Urinary bladder (tissue), 4 donors: ENCODE results near the gene NHSL2. TPM values are rescaled to one million over a fixed set of nuclear protein-coding genes. Genes with fewer than 3 reads are reported as not detected.

Source experiments
- DNase-seq: peaks from one replicate; pipeline ENCODE4 v3.0.0-alpha.2; 2015; ENCODE audit errors: extremely low spot score
- H3K27ac ChIP-seq: one replicate; pipeline ENCODE4 v1.5.1; 2013; ENCODE audit warnings: low read depth, mild to moderate bottlenecking, moderate library complexity
- H3K36me3 ChIP-seq: one replicate; pipeline ENCODE4 v1.6.1; 2013; ENCODE audit warnings: mild to moderate bottlenecking, moderate library complexity; ENCODE audit not compliant: insufficient read depth
- H3K4me1 ChIP-seq: one replicate; pipeline ENCODE4 v1.6.1; 2013; ENCODE audit warnings: mild to moderate bottlenecking, moderate library complexity; ENCODE audit not compliant: insufficient read depth
- H3K4me3 ChIP-seq: one replicate; pipeline ENCODE4 v1.5.1; 2013; ENCODE audit warnings: low read depth, low read length
- WGBS: extraction: QIAGEN DNeasy Blood & Tissue Kit; methylation state at CpG from one replicate; pipeline ENCODE4 v1.1.7; 2013; 5-methylcytosine and 5-hydroxymethylcytosine counted together
- polyA plus RNA-seq: library from polyadenylated mRNA; stranded (reverse); fragments of 200-250 nt; gene quantifications from one replicate; pipeline ENCODE4 v1.2.3, GENCODE V29; 2013
- total RNA-seq: library from RNA; depleted of rRNA; stranded (reverse); fragments of >200 nt; gene quantifications from one replicate; pipeline ENCODE4 v1.2.3, GENCODE V29; 2014
- donor health status: healthy with polysubstance abuse.
- donor health status: healthy.

NHSL2 gene
- total and polyA plus RNA-seq, 2 donors, result 9.7 to 14.4 TPM

DNA sequence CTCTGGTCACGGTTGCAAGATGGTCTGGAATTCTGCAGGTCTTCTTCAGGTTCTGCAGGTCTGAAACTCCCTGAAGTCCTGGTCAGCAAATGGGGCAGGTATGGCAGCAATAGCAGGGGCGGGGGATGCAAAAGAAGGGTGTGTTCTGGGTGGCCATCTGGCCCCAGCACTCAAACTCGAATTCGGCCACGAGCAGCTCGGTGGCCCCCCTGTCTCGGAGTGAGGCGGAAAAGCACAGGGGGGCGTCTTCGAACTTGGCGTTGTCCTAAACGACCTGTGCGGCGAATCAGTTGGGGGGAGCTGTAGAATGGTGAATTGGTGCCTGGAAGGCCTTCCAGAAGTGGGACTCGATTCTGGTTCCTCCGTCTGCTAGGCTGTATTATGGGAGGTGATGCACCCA, 219.0 kb downstream of the NHSL2 start:
- Histone ChIP-seq H3K4me3 (no peak overlapping the region), H3K4me1 (peaks cover 3% of the 10 kb centered on the region), H3K27ac (no peak overlapping the region), H3K36me3 (no peaks in the 10 kb centered on the region)
- no peak for DNase-seq
- 96% methylated on average over 16 of the region's 16 CpGs for WGBS

DNA sequence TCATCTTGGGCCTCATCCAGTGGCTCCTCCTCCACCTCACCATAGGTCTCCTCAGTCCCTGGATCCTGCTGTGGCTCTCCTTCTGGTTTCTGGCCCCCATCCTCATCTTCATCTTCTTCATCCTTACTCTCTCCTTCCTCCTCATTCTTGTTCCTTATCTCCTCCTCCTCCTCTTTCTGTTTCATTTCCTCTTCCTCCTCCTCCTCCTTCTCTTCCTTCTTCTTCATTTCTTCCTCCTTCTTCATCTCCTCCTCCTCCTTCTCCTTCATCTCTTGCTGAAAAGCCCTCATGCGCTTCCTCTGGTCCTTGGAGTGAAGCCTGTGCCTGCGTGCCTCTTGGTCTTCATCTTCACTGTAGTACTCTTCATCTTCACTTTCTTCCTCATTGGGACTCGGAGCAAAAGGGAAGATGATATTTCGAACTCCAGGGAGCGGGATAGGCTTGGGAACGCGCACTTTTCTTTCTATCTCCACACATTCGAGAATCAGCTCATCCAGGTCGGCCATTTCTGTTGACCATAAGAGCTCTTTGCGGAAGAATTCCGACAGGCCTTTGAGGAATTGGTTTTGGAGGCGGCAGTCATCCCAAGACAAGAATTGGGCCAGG, 219.6 kb downstream of the NHSL2 start:
- H3K27ac ChIP-seq, result no peak overlapping the region
- H3K4me1 ChIP-seq, result peaks cover 3% of the 10 kb centered on the region
- DNase-seq, result no peak
- H3K4me3 ChIP-seq, result no peak overlapping the region
- WGBS, result 94% methylated on average over 12 of the region's 12 CpGs
- no peaks in the 10 kb centered on the region for H3K36me3 ChIP-seq

DNA sequence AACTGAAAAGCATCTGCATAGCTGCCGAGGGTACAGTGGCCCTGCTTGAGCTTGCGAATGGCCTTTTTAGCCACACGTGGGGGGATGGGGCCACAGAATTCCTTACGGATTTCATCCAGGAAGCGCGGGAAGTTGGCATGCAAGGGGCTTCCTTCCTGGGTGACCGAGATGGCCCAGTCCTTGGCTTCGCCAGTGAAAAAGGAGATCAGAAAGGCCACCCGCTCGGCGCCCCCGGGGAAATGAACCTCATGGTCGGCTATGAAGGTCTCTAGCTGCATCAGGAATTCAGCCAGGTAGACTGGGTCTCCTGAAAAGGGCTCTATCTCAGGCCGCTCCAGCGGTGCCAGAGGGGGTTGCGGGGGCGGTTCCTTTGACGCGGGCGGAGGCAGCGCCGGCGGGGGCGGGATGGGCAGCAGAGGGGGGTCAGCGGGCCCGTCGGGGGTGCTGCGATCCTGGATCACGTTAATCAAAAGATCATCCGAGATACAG, 220.2 kb downstream of the NHSL2 start:
- no peaks in the 10 kb centered on the region for H3K36me3 ChIP-seq
- H3K4me3 ChIP-seq, result peak overlapping the region; percentile 44
- WGBS, result 24% methylated on average over 29 of the region's 30 CpGs
- no peak overlapping the region for H3K27ac ChIP-seq
- no peaks in the 10 kb centered on the region for H3K4me1 ChIP-seq
- no peak for DNase-seq

GRCh38 chrX:72131317-72132294, 221.0 kb downstream of the NHSL2 start, which contains the start of gene RTL5:
Gene RTL5 (minus strand): TSS chrX:72131915.
- Histone ChIP-seq H3K36me3 (no peaks in the 10 kb centered on the region), H3K27ac (peak within 1 kb of the TSS; percentile 69), H3K4me3 (peak within 1 kb of the TSS; percentile 44), H3K4me1 (no peaks in the 10 kb centered on the region)
- DNase-seq, result peak; percentile 79
- WGBS, result 1% methylated on average over 84 of the region's 106 CpGs

GRCh38 chrX:72132456-72132855, 221.8 kb downstream of the NHSL2 start:
- 79% methylated on average over 3 of the region's 3 CpGs for WGBS
- DNase-seq, result no peak
- H3K4me3 ChIP-seq, result no peak overlapping the region
- no peaks in the 10 kb centered on the region for H3K36me3 ChIP-seq
- no peaks in the 10 kb centered on the region for H3K4me1 ChIP-seq
- no peak overlapping the region for H3K27ac ChIP-seq

- DNase-seq, result no peak
- H3K27ac ChIP-seq, result no peak overlapping the region
- 90% methylated on average over 11 of the region's 11 CpGs for WGBS
- H3K4me3 ChIP-seq, result no peak overlapping the region
- no peaks in the 10 kb centered on the region for H3K36me3 ChIP-seq
- no peaks in the 10 kb centered on the region for H3K4me1 ChIP-seq
Observed at GRCh38 chrX:72133851-72134546, 223.4 kb downstream of the NHSL2 start.

GRCh38 chrX:72137846-72138495, 227.3 kb downstream of the NHSL2 start:
- Histone ChIP-seq H3K36me3 (no peaks in the 10 kb centered on the region), H3K4me3 (no peak overlapping the region), H3K27ac (no peak overlapping the region), H3K4me1 (no peaks in the 10 kb centered on the region)
- WGBS, result 82% methylated on average over 9 of the region's 9 CpGs
- no peak for DNase-seq

DNA sequence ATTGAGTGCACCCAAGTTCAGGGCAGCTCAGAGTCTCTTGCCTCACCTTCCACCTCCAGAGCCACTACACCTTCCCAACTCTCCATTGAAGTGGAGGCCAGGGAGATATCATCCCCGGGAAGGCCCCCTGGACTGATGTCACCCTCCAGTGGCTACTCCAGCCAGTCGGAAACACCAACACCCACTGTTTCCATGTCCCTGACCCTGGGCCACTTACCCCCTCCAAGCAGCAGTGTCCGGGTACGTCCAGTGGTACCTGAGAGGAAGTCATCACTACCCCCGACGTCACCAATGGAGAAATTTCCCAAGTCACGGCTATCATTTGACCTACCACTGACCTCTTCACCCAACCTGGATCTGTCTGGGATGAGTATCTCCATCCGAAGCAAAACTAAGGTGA, 228.9 kb downstream of the NHSL2 start:
- H3K27ac ChIP-seq, result no peak overlapping the region
- no peak for DNase-seq
- H3K4me1 ChIP-seq, result no peaks in the 10 kb centered on the region
- H3K4me3 ChIP-seq, result no peak overlapping the region
- WGBS, result 95% methylated on average over 8 of the region's 8 CpGs
- no peaks in the 10 kb centered on the region for H3K36me3 ChIP-seq

DNA sequence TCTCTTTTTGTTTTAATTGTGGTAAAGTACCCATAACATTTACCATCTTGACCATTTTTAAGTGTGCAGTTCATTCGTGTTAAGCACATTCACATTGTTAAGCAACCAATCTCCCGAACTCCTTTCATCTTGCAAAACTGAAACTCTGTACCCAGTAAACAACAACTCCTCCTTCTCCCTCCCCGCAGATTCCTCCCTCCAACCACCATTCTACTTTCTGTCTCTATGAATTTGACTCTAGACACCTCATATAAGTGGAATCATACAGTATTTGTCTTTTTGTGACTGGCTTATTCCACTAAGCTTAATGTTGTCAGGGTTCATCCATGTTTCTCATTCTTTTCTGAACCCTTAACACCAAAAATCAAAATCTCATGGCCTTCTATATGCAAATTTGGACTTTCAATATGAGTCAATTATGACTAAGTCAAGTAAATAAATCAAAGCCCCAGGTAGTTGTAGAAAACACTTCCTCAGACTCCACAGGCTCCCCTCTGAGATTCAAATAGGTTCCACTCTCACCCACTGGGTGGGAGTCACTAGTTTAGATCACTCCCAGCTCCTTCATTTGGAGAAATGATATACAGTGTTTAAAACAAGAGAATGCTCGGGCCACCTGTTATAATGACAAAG, 230.8 kb downstream of the NHSL2 start:
- no peak overlapping the region for H3K27ac ChIP-seq
- H3K4me3 ChIP-seq, result no peak overlapping the region
- H3K36me3 ChIP-seq, result no peaks in the 10 kb centered on the region
- WGBS, result 74% methylated on average over 4 of the region's 4 CpGs
- H3K4me1 ChIP-seq, result no peaks in the 10 kb centered on the region
- no peak for DNase-seq

GRCh38 chrX:72142094-72142793, 231.6 kb downstream of the NHSL2 start:
- Histone ChIP-seq H3K4me1 (no peaks in the 10 kb centered on the region), H3K4me3 (no peak overlapping the region), H3K27ac (no peak overlapping the region), H3K36me3 (no peaks in the 10 kb centered on the region)
- no peak for DNase-seq
- WGBS, result 59% methylated on average over 8 of the region's 8 CpGs

- Histone ChIP-seq H3K4me3 (no peak overlapping the region), H3K27ac (no peak overlapping the region), H3K4me1 (no peaks in the 10 kb centered on the region), H3K36me3 (no peaks in the 10 kb centered on the region)
- DNase-seq, result no peak
- WGBS, result 60% methylated on average over 11 of the region's 11 CpGs
Observed at GRCh38 chrX:72142794-72143608, 232.4 kb downstream of the NHSL2 start.

DNA sequence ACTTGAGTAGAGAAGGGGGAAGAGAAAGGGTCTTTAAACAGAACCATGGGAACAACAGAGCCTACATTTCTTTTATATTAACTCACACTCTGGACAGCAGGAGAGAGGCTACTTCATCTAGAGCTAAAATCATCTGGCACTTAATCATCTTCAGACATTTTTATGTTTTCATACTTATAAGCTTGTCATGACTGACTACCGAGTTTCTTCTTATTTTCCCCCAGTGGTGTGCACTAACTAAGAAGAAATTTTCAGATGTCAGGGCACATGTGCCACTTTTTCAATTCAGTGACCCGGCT, 232.9 kb downstream of the NHSL2 start:
- Histone ChIP-seq H3K4me1 (no peaks in the 10 kb centered on the region), H3K27ac (no peak overlapping the region), H3K36me3 (no peaks in the 10 kb centered on the region), H3K4me3 (no peak overlapping the region)
- no peak for DNase-seq
- WGBS, result 52% methylated on average over 2 of the region's 2 CpGs
